GM21825 (cell line): ENCODE data around the gene PRRT3.
A peak's percentile ranks its signal among the peaks of the same experiment; 100 is the strongest.

Experiments used
- ATAC-seq: cut with Tn5 transposase; IDR thresholded peaks from one replicate; pipeline ENCODE4 v1.9.1; 2021; ENCODE audit warnings: mild to moderate bottlenecking, moderate library complexity; ENCODE audit not compliant: unreplicated experiment

The PRRT3 gene

GRCh38 chr3:9951962-9952805 is at the start of gene PRRT3:
PRRT3 (minus strand) TSS chr3:9952408; CDS start chr3:9950115, 2,293 bp downstream.
- peak; percentile 63 for ATAC-seq

DNA sequence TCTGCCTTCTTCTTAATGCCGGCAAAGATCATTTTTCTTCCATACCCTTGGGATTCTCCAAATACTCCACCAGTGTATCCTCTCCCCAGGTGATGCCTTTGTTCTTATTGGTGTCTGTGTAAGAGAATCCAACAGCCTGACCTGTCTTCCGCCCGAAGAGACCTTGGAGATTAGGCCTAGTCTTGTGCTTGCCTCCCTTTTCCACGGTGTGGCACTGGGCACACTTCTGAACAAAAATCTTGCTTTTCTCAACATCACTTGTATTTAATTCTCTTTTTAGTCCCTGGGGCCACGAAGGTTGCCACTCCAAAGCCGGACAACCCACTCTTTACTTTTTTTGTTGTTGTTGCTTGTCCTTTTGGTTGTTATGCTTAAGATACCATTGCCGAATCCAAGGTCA is 48.5 kb upstream of the PRRT3 start:
- no peak for ATAC-seq

DNA sequence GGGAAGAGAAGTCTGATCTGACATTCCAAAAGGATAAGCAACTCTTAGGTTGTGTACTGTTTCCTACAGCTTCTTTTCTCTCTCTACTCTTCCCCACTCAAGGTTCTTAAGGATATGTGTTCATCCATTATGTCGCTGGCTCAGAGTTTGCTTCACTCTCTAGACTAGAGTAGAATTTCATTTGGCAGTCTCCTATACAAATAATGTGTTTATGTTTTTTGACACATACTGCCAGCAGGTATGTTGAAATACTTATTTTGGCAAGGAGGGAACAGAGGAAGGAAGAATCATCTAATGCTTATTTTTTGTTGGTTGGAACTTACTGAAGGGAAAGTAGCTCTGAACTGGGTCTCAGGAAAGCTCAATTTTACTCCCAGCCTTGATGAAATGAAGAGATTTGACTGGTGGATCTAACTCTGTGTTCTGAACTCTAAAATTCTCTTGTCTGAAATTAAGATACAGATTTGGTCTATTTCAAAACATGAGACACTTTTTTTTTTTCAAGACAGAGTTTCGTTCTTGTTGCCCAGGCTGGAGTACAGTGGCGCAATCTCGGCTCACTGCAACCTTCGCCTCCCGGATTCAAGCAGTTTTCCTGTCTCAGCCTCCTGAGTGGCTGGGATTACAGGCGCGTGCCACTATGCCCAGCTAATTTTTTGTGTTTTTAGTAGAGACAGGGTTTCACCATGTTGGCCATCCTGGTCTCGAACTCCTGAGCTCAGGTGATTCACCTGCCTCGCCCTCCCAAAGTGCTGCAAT is 42.1 kb upstream of the PRRT3 start:
- no peak for ATAC-seq

DNA sequence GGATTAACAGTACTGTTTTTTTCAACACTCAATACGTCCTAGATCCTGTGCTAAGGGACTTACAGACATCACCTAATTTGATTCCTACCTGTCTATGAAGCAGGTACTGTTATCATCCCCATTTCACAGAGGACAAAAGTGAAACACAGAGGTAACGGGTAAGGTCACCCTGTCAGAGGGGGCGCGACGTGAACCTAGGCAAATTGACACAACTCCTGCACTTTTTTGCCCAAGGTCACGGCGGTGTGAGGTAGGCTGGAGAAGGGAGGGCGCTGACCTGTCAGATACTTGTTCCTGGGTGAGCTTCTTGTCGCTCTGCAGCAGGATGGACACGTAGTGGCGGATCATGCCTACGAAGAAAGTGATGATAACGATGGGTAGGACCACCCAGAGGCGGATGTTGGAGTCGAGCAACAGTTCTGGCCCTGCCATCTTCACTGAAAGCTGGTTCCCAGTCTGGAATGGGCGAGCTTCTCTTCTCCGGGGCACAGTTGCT is 34.1 kb upstream of the PRRT3 start:
- ATAC-seq: peak; percentile 20

DNA sequence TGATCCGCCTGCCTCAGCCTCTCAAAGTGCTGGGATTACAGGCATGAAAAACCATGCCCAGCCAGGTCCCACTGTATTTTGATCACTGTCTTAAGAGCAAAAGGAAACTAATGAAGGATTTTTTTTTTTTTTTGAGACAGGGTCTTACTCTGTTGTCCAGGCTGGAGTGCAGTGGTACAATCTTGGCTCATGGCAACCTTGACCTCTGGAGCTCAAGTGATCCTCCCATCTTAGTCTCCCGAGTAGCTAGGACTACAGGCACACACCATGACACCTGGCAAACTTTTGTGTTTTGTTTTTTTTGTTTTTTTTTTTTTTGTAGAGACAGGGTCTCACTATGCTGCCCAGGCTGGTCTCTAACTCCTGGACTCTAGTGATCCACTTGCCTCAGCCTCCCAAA is 28.0 kb upstream of the PRRT3 start:
- no peak for ATAC-seq

GRCh38 chr3:9978710-9979305 is 26.6 kb upstream of the PRRT3 start:
- ATAC-seq: no peak

DNA sequence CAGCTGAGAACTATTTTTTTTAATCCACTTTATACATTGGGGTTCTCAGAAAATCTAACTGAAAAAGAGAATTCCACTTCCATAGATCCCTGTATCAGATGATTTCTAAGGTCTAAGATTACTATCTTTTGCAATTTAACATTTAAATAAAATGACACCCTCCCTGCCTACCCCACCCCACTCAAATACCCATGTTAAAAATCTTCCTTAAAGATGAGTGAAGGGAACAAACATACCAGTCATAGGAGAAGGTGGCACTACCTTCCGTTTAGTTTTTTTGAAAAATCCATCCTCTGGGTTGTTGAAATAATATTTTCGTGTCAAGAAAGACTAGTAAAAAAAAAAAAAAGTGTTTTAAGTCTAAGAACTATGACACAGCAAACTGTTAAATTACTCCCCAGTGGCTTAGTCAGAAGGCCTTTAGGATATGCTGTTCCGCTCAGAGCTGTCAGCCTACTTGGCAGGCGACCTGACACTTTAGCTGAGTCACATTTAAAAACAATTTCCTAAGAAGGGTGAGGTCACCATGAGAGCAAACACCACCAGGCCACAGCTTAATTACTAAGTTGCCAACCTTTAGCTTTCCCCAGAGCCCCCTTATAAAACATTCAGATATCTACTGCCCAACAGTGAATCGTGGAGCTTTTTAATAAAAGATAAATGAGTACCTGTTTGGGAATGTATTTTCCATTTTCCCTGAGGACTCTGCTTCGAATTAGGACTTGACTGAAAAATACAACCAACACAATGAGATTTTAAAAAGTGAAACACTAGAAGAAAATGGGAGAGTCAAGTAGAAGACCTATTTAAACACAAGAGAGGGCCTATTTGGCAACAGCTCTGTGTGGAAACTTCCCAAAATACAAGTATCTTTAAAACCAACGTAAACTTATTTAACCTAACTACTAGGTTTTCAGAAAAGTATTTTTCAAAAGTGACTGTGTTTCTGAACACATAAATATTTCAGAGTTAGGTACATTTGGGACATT is 24.8 kb upstream of the PRRT3 start:
- ATAC-seq: no peak

- no peak for ATAC-seq
Measured at GRCh38 chr3:9970020-9970652, 17.9 kb upstream of the PRRT3 start.

DNA sequence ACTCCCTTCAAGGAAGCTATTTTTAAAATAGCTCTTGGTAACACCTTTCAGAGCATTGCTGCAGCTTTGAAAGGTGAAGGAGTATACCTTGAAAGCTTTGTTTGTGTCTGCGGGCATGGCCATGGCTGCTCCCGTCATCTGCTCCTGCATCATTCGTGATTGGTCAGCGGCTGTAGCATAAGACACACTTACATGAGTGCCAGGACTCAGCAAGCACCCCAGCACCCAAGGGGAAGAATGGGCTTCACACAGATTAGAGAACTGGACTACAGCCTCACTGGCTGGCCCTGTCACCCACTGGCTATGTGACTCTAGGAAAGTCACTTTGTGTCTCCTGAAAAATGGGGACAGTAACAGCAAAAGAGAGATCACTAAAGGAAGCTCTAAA is 17.4 kb upstream of the PRRT3 start:
- no peak for ATAC-seq

DNA sequence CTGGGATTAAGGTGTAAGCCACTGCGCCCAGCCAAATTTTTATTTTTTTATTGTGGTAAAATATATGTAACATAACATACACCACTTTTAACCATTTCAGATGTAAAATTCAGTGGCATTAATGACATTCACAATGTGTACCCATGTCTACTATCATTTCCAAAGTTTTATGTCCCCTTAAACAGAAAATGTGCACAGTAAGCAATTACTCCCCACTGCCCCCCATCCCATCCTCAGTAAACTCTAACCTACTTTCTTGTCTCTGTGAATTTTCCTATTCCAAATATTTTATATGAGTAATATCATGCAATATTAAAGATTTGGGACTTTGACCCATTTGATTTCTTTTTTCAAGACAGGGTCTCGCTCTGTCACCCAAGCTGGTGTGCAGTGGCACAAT is 14.6 kb upstream of the PRRT3 start:
- ATAC-seq: no peak

DNA sequence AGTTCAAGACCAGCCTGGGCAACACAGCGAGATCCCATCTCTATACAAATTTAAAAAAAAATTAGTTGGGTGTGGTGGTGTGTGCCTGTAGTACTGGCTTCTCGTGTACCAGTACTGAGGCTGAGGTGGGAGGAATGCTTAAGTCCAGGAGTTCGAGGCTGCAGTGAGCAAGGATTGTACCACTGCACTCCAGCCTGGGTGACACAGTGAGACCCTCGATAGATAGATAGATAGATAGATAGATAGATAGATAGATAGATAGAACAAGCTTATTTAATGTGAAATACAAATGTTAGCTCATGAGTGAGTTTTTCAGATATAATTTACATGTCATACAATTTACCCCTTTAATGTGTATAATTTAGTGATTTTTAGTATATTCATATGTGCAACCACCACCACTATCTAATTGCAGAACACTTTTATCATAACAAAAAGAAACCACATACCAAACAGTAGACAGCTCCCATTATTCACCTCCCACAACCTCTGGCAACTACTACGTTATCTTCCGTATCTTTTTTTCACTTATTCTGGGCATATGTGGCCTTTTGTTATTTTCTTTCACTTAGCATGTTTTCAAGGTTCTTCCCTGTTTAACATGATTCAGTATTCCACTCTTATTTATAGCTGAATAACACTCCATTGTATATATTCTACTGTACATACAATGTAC is 13.1 kb upstream of the PRRT3 start:
- ATAC-seq: no peak

DNA sequence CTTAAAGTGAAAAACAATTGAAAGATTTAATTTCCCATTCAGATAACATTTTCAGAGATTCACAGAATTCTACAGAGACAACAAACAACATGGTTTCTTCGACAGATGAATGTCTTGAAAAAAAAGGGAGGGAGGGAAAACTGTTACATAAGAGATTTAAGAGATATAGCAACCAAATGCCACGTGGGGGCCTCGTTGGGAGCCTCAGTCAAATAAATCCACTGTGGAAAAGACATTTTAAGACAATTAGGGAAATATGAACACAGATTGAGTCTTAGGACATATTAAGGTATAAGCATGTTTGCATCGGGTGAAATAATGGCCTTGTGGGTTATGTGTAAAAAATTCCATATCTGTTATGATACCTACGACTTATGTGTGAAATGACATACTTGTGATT is 5.0 kb upstream of the PRRT3 start:
- no peak for ATAC-seq

DNA sequence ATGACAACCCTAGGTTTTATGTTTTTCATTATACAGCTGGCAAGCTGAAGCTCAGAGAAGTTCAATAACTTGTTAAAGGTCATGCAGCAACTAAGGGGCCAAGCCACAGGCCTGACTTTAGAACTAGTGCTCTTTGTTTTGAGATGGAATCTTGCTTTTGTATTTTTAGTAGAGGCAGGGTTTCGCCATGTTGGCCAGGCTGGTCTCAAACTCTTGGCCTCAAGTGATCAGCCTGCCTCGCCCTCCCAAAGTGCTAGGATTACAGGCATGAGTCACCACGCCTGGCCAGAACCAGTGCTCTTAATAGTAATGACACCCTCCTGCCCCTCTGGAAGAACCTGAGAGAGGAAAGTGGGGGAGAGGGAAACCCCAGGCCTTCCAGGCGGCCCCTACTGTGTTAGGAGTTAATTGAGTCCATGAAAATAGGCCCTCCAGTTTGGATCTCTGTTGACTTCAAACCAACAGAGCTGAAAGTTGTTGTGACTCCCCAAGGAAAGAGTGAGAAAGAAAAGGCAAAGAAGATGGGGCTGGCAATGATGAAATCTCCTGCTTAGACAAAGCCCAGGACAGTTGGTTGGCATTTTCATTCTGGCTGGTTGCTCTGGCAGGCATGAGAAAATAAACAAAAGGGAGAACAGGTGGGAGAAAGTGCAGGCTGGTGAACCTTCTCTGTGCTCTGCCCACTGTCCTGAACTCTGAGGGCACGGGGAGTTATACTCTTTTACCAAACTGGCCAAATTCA is 3.6 kb upstream of the PRRT3 start:
- ATAC-seq: no peak

DNA sequence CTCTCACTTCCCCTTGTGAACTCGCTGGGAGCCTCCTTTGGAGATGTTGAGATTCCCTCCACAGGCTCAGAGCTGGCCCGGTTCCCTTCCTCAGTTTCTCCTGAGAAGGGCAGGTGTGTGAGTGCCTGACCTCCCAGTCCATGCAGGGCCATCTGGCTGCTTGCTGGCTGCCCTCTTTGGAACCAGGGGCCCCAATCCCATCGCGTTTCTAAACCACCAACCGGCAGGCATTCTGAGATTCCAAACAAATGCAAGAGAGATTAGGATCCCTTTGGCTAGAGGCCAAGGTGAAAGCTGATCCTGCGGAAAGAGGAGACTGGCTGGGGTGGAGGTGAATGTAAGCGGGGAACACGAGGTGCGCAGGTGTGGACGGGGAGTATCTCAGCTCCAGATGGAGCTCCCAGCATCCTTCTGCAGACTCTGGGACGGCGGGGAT is 2.9 kb upstream of the PRRT3 start:
- no peak for ATAC-seq

DNA sequence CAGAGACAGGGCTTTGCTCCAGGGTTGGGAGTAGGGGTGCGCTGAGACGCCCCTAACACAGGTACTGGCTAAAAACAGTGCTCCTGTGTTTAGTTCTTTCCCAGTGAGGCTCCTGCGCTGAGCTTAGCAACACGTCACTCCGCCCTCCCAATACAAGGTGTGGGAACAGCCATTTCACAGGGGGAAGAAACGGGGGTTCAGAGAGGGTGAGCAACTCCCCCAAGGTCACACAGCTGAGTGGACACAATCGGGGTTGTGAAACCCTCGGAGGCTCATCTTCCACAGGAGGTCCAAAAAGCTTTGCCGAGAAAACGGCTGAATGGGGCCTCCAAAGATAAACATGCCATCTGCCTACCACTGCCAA is 628 bp downstream of the PRRT3 start:
- peak; percentile 17 for ATAC-seq

DNA sequence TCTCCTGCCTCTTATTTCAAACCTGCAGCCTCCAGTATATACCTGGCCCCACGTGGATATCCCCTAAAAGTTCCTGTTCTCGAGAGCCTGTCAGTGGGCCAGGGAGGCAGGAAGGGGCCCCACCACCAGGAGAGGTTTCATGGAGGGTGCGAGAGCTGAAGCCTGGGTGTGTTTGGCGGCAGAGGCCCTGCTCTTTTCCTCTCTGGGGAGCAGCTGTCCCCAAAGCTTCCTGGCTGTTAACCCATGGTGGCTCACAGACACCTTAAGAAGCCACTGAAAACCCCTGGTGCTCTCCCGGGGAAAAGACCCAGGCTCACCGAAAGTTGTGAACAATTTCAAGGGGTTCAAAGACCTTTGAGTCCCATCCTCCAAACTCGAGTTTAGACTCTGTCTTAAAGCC is 1.1 kb downstream of the PRRT3 start:
- peak; percentile 41 for ATAC-seq

DNA sequence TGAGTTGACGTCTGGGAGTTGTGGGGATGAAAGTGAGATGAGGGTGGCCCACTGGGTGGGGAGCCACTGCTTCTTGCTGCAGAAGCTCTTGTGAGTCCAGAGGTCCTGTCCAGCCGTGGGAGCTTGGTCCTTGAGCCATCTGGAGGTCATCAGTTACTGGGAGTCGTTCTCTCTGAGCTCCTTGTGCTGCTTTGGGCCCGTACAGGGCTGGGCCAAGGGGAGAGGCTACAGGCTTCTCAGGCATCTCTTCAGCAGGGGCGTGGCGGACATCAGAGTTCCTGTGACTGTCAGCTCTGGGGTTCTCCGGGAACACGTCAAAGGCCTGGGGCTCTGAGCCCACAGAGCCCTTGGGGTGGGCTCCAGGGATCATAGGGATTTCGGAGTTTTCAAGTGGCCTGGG is 2.6 kb downstream of the PRRT3 start:
- no peak for ATAC-seq

GRCh38 chr3:9949115-9949514 is 3.1 kb downstream of the PRRT3 start:
- no peak for ATAC-seq

GRCh38 chr3:9948586-9948985 is 3.6 kb downstream of the PRRT3 start:
- no peak for ATAC-seq
